ENCODE measurements around the gene FAM222B. TPM values are rescaled to one million over a fixed set of nuclear protein-coding genes. Genes with fewer than 3 reads are reported as not detected.

The FAM222B gene
- total and polyA plus RNA-seq, 9 of the 15 experiments (the other 6 are each of a cell fraction or from before 2014, with no cell fraction given) = 4.0 to 34.6 (median 7.5) TPM

GRCh38 chr17:28864991-28865849 lies 22.6 kb upstream of the FAM222B start (continued):
- TF ChIP-seq ZBTB12 (CRISPR knock-in tag; IDR thresholded peaks at IDR 0.05) (peak; percentile 55), MYBL2 (IDR thresholded peaks at IDR 0.05; ENCODE audit: low read depth) (no peak), MYBL2 (CRISPR knock-in tag; IDR thresholded peaks at IDR 0.05; ENCODE audit: borderline replicate concordance) (no peak), MNT (conservative IDR thresholded peaks at IDR 0.05) (peak; percentile 68 to 84), NR0B1 (IDR thresholded peaks at IDR 0.05; ENCODE audit: partially characterized antibody) (no peak), POLR2B (IDR thresholded peaks at IDR 0.05; ENCODE audit: low read depth, partially characterized antibody) (no peak), RBBP5 (IDR thresholded peaks at IDR 0.05; ENCODE audit: borderline replicate concordance, insufficient read depth, low read length, poor library complexity, severe bottlenecking) (peak; percentile 66), MAFG (tag; conservative IDR thresholded peaks at IDR 0.05) (no peak), CCNT2 (IDR thresholded peaks at IDR 0.05; ENCODE audit: borderline replicate concordance, extremely low read depth, insufficient read length, low read depth, low read length) (peak; percentile 100), CC2D1A (IDR thresholded peaks at IDR 0.05) (peak; percentile 99), BCOR (IDR thresholded peaks at IDR 0.05) (peak; percentile 96), ZNF224 (CRISPR knock-in tag; IDR thresholded peaks at IDR 0.05) (no peak), CHD4 (IDR thresholded peaks at IDR 0.05; ENCODE audit: insufficient read depth, insufficient replicate concordance, low read depth, low read length, poor library complexity, severe bottlenecking) (no peak), ZNF324 (CRISPR knock-in tag; IDR thresholded peaks at IDR 0.05) (no peak), ZNF77 (CRISPR knock-in tag; IDR thresholded peaks at IDR 0.05) (no peak), TBL1XR1 (IDR thresholded peaks at IDR 0.05; ENCODE audit: low read length in 2 of 2) (peak; percentile 98 to 99), ZNF583 (CRISPR knock-in tag; IDR thresholded peaks at IDR 0.05) (peak; percentile 94; the same call in 1 of the 2 replicates), ZNF584 (CRISPR knock-in tag; IDR thresholded peaks at IDR 0.05; ENCODE audit: low read depth) (peak; percentile 94), ZNF449 (CRISPR knock-in tag; IDR thresholded peaks at IDR 0.05) (0 out of 2 replicates have a peak, but pooled peaks have one; percentile 88), MITF (IDR thresholded peaks at IDR 0.05) (peak; percentile 84)

Measured in K562 (cell line).